GM13977 (cell line): ENCODE measurements around the gene RAB11FIP3.

Experiments used
- DNase-seq: peaks from one replicate; pipeline ENCODE4 v3.0.0; 2012; ENCODE audit warnings: low spot score
- CTCF ChIP-seq: IDR thresholded peaks from 2 replicates; pipeline ENCODE4 v1.5.1; 2012; ENCODE audit warnings: mild to moderate bottlenecking, control low read depth; ENCODE audit not compliant: insufficient read depth; ENCODE audit errors: extremely low read depth, missing control alignments
- in situ Hi-C: fragments of 300-500 bp; cut with MboI; formaldehyde crosslinking; loops from one replicate; pipeline ENCODE4 v1.12.0; 2022; ENCODE audit warnings: low sequenced_read_pairs, low pct_unique_long_range_greater_than_20kb, mixed read lengths, inconsistent platforms; ENCODE audit not compliant: unreplicated experiment

Gene RAB11FIP3

GRCh38 chr16:454397-454940, 29.0 kb downstream of the RAB11FIP3 start:
- TF ChIP-seq CTCF = no peak
- no peak for DNase-seq
- in situ Hi-C loops = no loop called here

- TF ChIP-seq CTCF = no peak
- no peak for DNase-seq
- in situ Hi-C loops = no loop called here
Measured at GRCh38 chr16:455453-455852, 30.0 kb downstream of the RAB11FIP3 start.

GRCh38 chr16:456891-457483, 31.5 kb downstream of the RAB11FIP3 start:
- no peak for TF ChIP-seq CTCF
- in situ Hi-C loops = no loop called here
- no peak for DNase-seq

- no peak for DNase-seq
- TF ChIP-seq CTCF = no peak
- in situ Hi-C loops = no loop called here
Measured at GRCh38 chr16:457732-458400, 32.4 kb downstream of the RAB11FIP3 start.

GRCh38 chr16:459761-460160, 34.3 kb downstream of the RAB11FIP3 start:
- DNase-seq = no peak
- no peak for TF ChIP-seq CTCF
- in situ Hi-C loops = no loop called here

- no peak for DNase-seq
- in situ Hi-C loops = no loop called here
- no peak for TF ChIP-seq CTCF
Measured at GRCh38 chr16:460787-461186, 35.3 kb downstream of the RAB11FIP3 start.
